ENCODE measurements around the gene LRRC63. TPM values are rescaled to one million over a fixed set of nuclear protein-coding genes. Genes with fewer than 3 reads are reported as not detected.
A peak's percentile ranks its signal among the peaks of the same experiment; 100 is the strongest.
"Not testable (repeated sequence)": the region's sequence is repeated elsewhere in the genome, so short reads cannot be mapped to it uniquely, and the experiment has no call there.

LRRC63 gene, protein sequence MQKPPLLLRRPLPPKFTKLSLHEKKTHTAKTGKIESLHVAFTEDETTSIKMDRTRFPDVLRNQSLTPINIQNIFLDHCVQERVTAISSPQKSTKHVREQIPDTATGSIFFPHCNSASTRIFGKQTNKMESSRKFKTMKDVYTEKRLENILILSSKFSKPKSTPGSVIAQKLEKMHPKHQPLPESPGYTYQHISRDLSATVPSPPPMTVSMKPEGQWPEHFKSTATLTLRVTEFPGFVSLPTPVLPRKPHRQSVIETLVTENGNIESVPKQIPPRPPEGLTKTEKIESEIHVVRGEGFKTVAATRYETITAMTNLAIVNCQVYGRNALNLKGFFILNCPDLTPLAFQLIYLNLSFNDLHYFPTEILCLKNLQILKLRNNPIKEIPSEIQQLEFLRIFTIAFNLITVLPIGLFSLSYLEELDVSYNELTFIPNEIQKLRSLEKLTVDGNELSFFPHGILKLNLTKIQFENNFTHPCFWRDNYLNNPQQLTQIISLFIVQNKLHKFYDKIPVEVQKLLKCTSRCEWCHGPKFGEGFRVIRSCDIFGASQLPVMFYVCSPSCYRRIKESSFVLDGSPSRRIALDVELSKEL
- 0.03 and 0.13 TPM in 2 replicates for polyA plus RNA-seq (2012; rRNA removed)
- 0.05 and 0.08 TPM in 2 replicates for polyA plus RNA-seq (2012; cell fraction: cytosol; rRNA removed)
- polyA plus RNA-seq (2012; cell fraction: nucleus; rRNA removed), result 0.18 and 0.20 TPM in 2 replicates

DNA sequence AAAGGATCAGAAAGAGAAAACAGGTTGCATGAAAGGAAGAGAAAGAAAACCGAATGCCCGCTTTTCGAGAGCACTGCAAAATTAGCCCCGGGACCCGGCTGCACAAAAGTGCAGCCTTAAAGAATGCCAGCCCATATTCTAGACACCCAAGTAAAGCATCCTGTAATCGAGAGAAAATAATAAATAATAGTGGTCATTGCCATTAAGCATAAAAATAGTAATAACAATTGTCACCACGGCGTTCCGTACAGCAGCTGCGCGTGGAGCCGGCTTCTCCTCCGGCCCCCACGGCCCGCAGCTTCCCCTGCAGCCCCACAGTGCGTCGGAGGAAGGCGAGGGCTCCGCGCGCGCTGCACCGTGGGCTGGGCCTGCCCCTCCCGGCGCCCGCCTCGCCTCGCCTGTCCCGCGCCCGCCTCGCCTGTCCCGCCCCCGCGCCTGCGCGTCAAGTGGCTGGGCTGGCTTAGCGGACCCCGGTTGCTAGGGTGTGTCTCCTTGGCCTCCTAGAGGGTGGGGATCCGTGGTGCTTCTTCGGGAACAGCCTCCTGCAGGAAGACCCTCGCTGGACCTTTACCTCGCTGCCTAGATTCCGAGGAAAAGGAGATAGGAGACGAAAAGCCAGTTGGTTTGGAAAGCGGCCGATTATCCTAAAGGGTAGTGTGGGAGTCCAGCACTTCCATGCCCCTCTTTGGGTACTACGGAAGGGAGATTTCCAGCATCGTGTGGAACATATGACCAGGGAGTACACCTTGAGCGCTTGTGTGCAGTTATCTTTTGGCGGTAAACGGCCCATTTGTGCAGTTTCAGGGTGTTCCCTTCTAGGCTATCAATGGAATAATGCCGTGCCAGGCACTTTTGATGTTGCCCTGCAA lies at the start of gene LRRC63:
Gene LRRC63 (plus strand): TSS at position 446 of the 869 bp plus-strand sequence. CDS start 1,107 bp downstream, outside the sequence.
- Histone ChIP-seq H3K79me2 (ENCODE audit: insufficient read depth) (no peaks in the 10 kb centered on the region), H2AFZ (ENCODE audit: low read depth) (peak within 1 kb of the TSS; percentile 96), H3F3A (replicated peaks; ENCODE audit: insufficient read depth) (no peaks in the 10 kb centered on the region), H3K4me1 (ENCODE audit: control insufficient read depth in 1 of 2, insufficient read depth in 2 of 2, low read depth in 1 of 2, low read length in 1 of 2) (peaks cover 0 to 10% of the 10 kb centered on the region in 2 experiments; a peak in 2 of 4 replicates), H3K27me3 (ENCODE audit: insufficient read depth) (no peaks in the 10 kb centered on the region), H3K27ac (ENCODE audit: low read depth in 2 of 2, low read length in 1 of 2) (peak within 1 kb of the TSS in 1 of 2 experiments; percentile 43; a peak in 1 of 4 replicates), H4K20me1 (ENCODE audit: insufficient read depth) (no peaks in the 10 kb centered on the region), H3K9me3 (no peaks in the 10 kb centered on the region), H3K9me2 (no peaks in the 10 kb centered on the region), H3K9ac (peak within 1 kb of the TSS; percentile 39; the same call in 1 of the 2 replicates), H3K36me3 (replicated peaks in 1 of 2; ENCODE audit: control insufficient read depth in 1 of 2, insufficient read depth in 2 of 2, low read length in 1 of 2) (no peaks in the 10 kb centered on the region), H3K4me2 (peak within 1 kb of the TSS; percentile 77), H3K4me3 (ENCODE audit: low read depth in 2 of 2, low read length in 1 of 2) (peak within 1 kb of the TSS; percentile 50 to 86)
- no peak for TF ChIP-seq EP300 (IDR thresholded peaks at IDR 0.05; ENCODE audit: borderline replicate concordance in 1 of 2, low read depth in 1 of 2, low read length in 1 of 2)
- TF ChIP-seq, protein P1, sequence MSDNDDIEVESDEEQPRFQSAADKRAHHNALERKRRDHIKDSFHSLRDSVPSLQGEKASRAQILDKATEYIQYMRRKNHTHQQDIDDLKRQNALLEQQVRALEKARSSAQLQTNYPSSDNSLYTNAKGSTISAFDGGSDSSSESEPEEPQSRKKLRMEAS (IDR thresholded peaks at IDR 0.05; ENCODE audit: low read depth), result peak; percentile 62
- no peak for TF ChIP-seq GABPA (IDR thresholded peaks at IDR 0.05; ENCODE audit: low read depth)
- TF ChIP-seq NRF1 (IDR thresholded peaks at IDR 0.05; ENCODE audit: low read depth, low read length), result peak; percentile 75
- no peak for TF ChIP-seq FOXM1 (IDR thresholded peaks at IDR 0.05; ENCODE audit: low read depth)
- TF ChIP-seq CTCF (IDR thresholded peaks at IDR 0.05), result no peak
- TF ChIP-seq RCOR1 (IDR thresholded peaks at IDR 0.05; ENCODE audit: low read length), result no peak
- POLR2A ChIA-PET, result no interaction called here
- CTCF ChIA-PET, result interaction anchor here (0.9 to 1.1 kb wide), 2 partner anchors 78 to 85 kb away, joined by 3 read pairs; no protein-coding TSS in a partner anchor
- 5% methylated on average over 14 of the region's 53 CpGs for WGBS (ENCODE audit: low lambda C conversion rate)
- DNase-seq, result peak; percentile 91

DNA sequence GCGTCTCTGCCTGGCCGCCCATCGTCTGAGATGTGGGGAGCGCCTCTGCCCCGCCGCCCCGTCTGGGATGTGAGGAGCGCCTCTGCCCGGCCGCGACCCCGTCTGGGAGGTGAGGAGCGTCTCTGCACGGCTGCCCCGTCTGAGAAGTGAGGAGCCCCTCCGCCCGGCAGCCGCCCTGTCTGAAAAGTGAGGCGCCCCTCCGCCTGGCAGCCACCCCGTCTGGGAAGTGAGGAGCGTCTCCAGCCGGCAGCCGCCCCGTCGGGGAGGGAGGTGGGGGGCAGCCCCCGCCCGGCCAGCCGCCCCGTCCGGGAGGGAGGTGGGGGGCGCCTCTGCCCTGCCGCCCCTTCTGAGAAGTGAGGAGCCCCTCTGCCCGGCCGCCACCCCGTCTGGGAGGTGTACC lies 49.0 kb upstream of the LRRC63 start:
- H3K79me2 ChIP-seq (ENCODE audit: insufficient read depth); POLR2A ChIA-PET; H3K4me2 ChIP-seq; H3K4me3 ChIP-seq (ENCODE audit: low read depth in 2 of 2, low read length in 1 of 2); H3F3A ChIP-seq (replicated peaks; ENCODE audit: insufficient read depth); H3K27me3 ChIP-seq (ENCODE audit: insufficient read depth); DNase-seq; H3K36me3 ChIP-seq (replicated peaks in 1 of 2; ENCODE audit: control insufficient read depth in 1 of 2, insufficient read depth in 2 of 2, low read length in 1 of 2); H3K9me3 ChIP-seq; H3K9me2 ChIP-seq; H2AFZ ChIP-seq (ENCODE audit: low read depth); H3K4me1 ChIP-seq (ENCODE audit: control insufficient read depth in 1 of 2, insufficient read depth in 2 of 2, low read depth in 1 of 2, low read length in 1 of 2); H3K27ac ChIP-seq (ENCODE audit: low read depth in 2 of 2, low read length in 1 of 2); H4K20me1 ChIP-seq (ENCODE audit: insufficient read depth); H3K9ac ChIP-seq: not testable (repeated sequence)
- WGBS (ENCODE audit: low lambda C conversion rate), result 89% methylated on average over 19 of the region's 36 CpGs
- CTCF ChIA-PET, result interaction anchor here (1.7 kb wide), 1 partner anchor 125 kb away, joined by 4 read pairs; no protein-coding TSS in a partner anchor
